K562 (cell line): ENCODE data around the gene OR56A3. TPM values are rescaled to one million over a fixed set of nuclear protein-coding genes. Genes with fewer than 3 reads are reported as not detected.

Experiments
- ATAC-seq: fragments of 200-7000 bp; cut with Tn5 transposase; 3 replicates; pipeline ENCODE4 v1.9.1; 2020; ENCODE audit warnings: moderate library complexity
- BruUV-seq: library from RNA; stranded (reverse); fragments of 400-500 nt; replicated peaks from 2 replicates; lab custom pipeline; 2021; lab: Mats Ljungman, UMichigan
- CTCF ChIA-PET: fragments of 300-600 bp; formaldehyde crosslinking; extraction: SDS; loops from one replicate; lab custom pipeline; 2021; ENCODE audit warnings: low intra/inter-chr PET ratio; lab: Yijun Ruan, JAX
- POLR2A ChIA-PET: fragments of 300-600, 350-650 bp; sonication (Branson Sonifier 250); formaldehyde crosslinking; extraction: SDS; loops from one replicate; lab custom pipeline; 2021; ENCODE audit warnings: antibody characterized with exemption, inconsistent platforms; lab: Yijun Ruan, JAX
- DNase-seq, 4 experiments: peaks; one replicate each; pipeline versions ENCODE4 v3.0.0 to v3.0.0-alpha.2; 2011 to 2018; ENCODE audit warnings: low spot score in 3 of 4, mixed read lengths in 3 of 4; ENCODE audit errors: extremely low read depth in 1 of 4
- FAIRE-seq: peaks from 2 replicates; lab custom pipeline; 2011; peaks lifted over from hg19 to GRCh38; lab: Jason Lieb, UNC
- H2AFZ ChIP-seq: 2 replicates; pipeline ENCODE4 v1.6.0; 2011; ENCODE audit warnings: low read depth, low read length, control low read depth, inconsistent platforms
- H3K27ac ChIP-seq: fragments of 200-600 bp; 3 replicates; pipeline ENCODE4 v1.8.0; 2011; ENCODE audit warnings: low read depth, mild to moderate bottlenecking, control low read depth, inconsistent platforms, low read length, moderate library complexity, mixed read lengths; ENCODE audit errors: extremely low read depth
- H3K27me3 ChIP-seq, 2 experiments: fragments of 300-600 bp in 1 of 2; 2 replicates in 1 of 2; 3 replicates in 1 of 2; pipeline versions ENCODE4 v1.6.0 to v1.8.0; 2011; ENCODE audit warnings: inconsistent platforms in 2 of 2, low read length in 2 of 2, mild to moderate bottlenecking in 1 of 2, mixed read lengths in 1 of 2, moderate library complexity in 1 of 2; ENCODE audit not compliant: control insufficient read depth in 2 of 2, insufficient read depth in 2 of 2
- H3K36me3 ChIP-seq: fragments of 300-600 bp; 3 replicates; pipeline ENCODE4 v1.8.0; 2011; ENCODE audit warnings: mild to moderate bottlenecking, low read length, inconsistent platforms; ENCODE audit not compliant: control insufficient read depth, insufficient read depth
- H3K4me1 ChIP-seq, 2 experiments: fragments of 200-600 bp in 1 of 2; replicated peaks in 1 of 2; 2 replicates in 1 of 2; 3 replicates in 1 of 2; pipeline versions ENCODE4 v1.5.1 to v1.8.0; 2011; ENCODE audit warnings: inconsistent platforms in 2 of 2, low read length in 2 of 2, mild to moderate bottlenecking in 1 of 2, mixed read lengths in 1 of 2, moderate library complexity in 1 of 2; ENCODE audit not compliant: control insufficient read depth in 2 of 2, insufficient read depth in 2 of 2
- H3K4me2 ChIP-seq: 2 replicates; pipeline ENCODE4 v1.6.1; 2011; ENCODE audit warnings: low read length, control low read depth, inconsistent platforms, mixed read lengths; ENCODE audit not compliant: insufficient read depth
- H3K4me3 ChIP-seq: fragments of 200-600 bp; sonication (generic), shearing (Covaris generic); 2 replicates; pipeline ENCODE4 v1.5.1; 2016; ENCODE audit warnings: control low read depth, inconsistent platforms
- H3K79me2 ChIP-seq: fragments of 200-600 bp; 3 replicates; pipeline ENCODE4 v1.8.0; 2011; ENCODE audit warnings: low read length, inconsistent platforms; ENCODE audit not compliant: control insufficient read depth, insufficient read depth
- H3K9ac ChIP-seq, 2 experiments: 2 replicates each; pipeline versions ENCODE4 v1.6.0 to v1.6.1; 2011; ENCODE audit warnings: low read depth in 2 of 2, low read length in 2 of 2, control low read depth in 1 of 2, inconsistent platforms in 1 of 2, mild to moderate bottlenecking in 1 of 2, mixed read lengths in 1 of 2; ENCODE audit not compliant: insufficient read depth in 1 of 2
- H3K9me1 ChIP-seq: one replicate; pipeline ENCODE4 v1.6.0; 2011; ENCODE audit warnings: inconsistent platforms, mild to moderate bottlenecking, low read length, moderate library complexity; ENCODE audit not compliant: control insufficient read depth, insufficient read depth
- H3K9me3 ChIP-seq: replicated peaks from 2 replicates; pipeline ENCODE4 v1.5.1; 2011; ENCODE audit warnings: low read depth, low read length, inconsistent platforms; ENCODE audit not compliant: control insufficient read depth, insufficient read depth
- H4K20me1 ChIP-seq: replicated peaks from 2 replicates; pipeline ENCODE4 v1.6.1; 2011; ENCODE audit warnings: low read length, inconsistent platforms, mixed read lengths; ENCODE audit not compliant: control insufficient read depth, insufficient read depth
- BHLHE40 ChIP-seq: IDR thresholded peaks from 2 replicates; pipeline ENCODE4 v1.6.1; 2011; ENCODE audit warnings: low read length, improper control_type of control experiment
- HMBOX1 ChIP-seq: sonication (generic); IDR thresholded peaks from 2 replicates; pipeline ENCODE4 v1.6.1; 2016
- MGA ChIP-seq: fragments of 450-650 bp; IDR thresholded peaks from 2 replicates; pipeline ENCODE4 v1.6.1; 2016; ENCODE audit warnings: mild to moderate bottlenecking, moderate library complexity
- PHF20 ChIP-seq: fragments of 450-650 bp; IDR thresholded peaks from 2 replicates; pipeline ENCODE4 v1.6.1; 2018; ENCODE audit not compliant: partially characterized antibody
- RBM15 ChIP-seq: fragments of 200-400 bp; formaldehyde crosslinking; IDR thresholded peaks from 2 replicates; pipeline ENCODE4 v1.6.1; 2018; ENCODE audit warnings: mild to moderate bottlenecking, low read length, moderate library complexity; ENCODE audit not compliant: insufficient read depth
- TAF9B ChIP-seq: fragments of 450-650 bp; IDR thresholded peaks from 2 replicates; pipeline ENCODE4 v1.6.1; 2018; ENCODE audit warnings: mild to moderate bottlenecking; ENCODE audit not compliant: partially characterized antibody
- ZNF586 ChIP-seq: fragments of 450-650 bp; formaldehyde crosslinking; conservative IDR thresholded peaks from 2 replicates; pipeline ENCODE4 v1.4.0; 2020; ENCODE audit warnings: mild to moderate bottlenecking, moderate library complexity
- WGBS: fragments of 100-300 bp; shearing (Covaris generic); methylation state at CpG from one replicate; pipeline ENCODE4 v1.1.6; 2016; ENCODE audit warnings: low coverage, mixed read lengths; ENCODE audit not compliant: insufficient coverage; ENCODE audit errors: missing lambda C conversion rate; 5-methylcytosine and 5-hydroxymethylcytosine counted together
- in situ Hi-C: fragments of 300-500 bp; cut with MboI; formaldehyde crosslinking; loops from 4 replicates; pipeline ENCODE4 v1.15.0; 2018; ENCODE audit warnings: inconsistent platforms, mixed read lengths
- intact Hi-C: fragments of 100-400 bp; cut with micrococcal nuclease; formaldehyde crosslinking; loops from 2 replicates; pipeline ENCODE4 v1.14.2; 2022
- polyA plus RNA-seq, 8 experiments: library from polyadenylated mRNA; depleted of rRNA in 4 of 8; stranded (reverse) in 5 of 8; unstranded in 3 of 8; fragments of >200 nt; fragmentation: Nextera tagmentation in 2 of 8; fragmentation: Illumina TruSeq in 1 of 8; extraction: Ambion mirVana in 2 of 8; extraction: Trizol in 1 of 8; gene quantifications; 2 replicates each; pipeline versions ENCODE4 v1.2.1 to v1.2.3, GENCODE V29; 2011 to 2014; ENCODE audit warnings: inconsistent platforms in 1 of 8, missing spikeins in 1 of 8
- total RNA-seq, 7 experiments: library from RNA; depleted of rRNA in 6 of 7; stranded (reverse); fragments of >200 nt in 6 of 7; fragmentation: Illumina TruSeq in 2 of 7; extraction: Trizol in 2 of 7; gene quantifications; 2 replicates each; pipeline versions ENCODE4 v1.2.1 to v1.2.3, GENCODE V29; 2011 to 2021; ENCODE audit warnings: low replicate concordance in 1 of 7
- TF ChIP-seq, protein P1 (sequence below), 2 experiments: fragments of 450-650 bp in 1 of 2; sonication (generic) in 1 of 2; formaldehyde crosslinking in 1 of 2; IDR thresholded peaks in 1 of 2; conservative IDR thresholded peaks in 1 of 2; 2 replicates each; pipeline versions ENCODE4 v1.6.1 to v1.8.1; 2016 to 2023; ENCODE audit warnings: mild to moderate bottlenecking in 2 of 2, moderate library complexity in 2 of 2, inconsistent platforms in 1 of 2, missing genetic modification reagents in 1 of 2

The OR56A3 gene
- total and polyA plus RNA-seq, 9 of the 15 experiments (the other 6 are each of a cell fraction or from before 2014, with no cell fraction given), result not detected

- BruUV-seq, result no TSS peak
- ChIA-PET POLR2A (no interaction called here), CTCF (no interaction called here)
- Histone ChIP-seq H3K4me2 (no peak overlapping the region), H3K36me3 (no peaks in the 10 kb centered on the region), H3K79me2 (no peaks in the 10 kb centered on the region), H3K27me3 (no peaks in the 10 kb centered on the region), H4K20me1 (no peaks in the 10 kb centered on the region), H2AFZ (no peak overlapping the region), H3K9ac (no peak overlapping the region), H3K9me1 (no peaks in the 10 kb centered on the region), H3K4me1 (no peaks in the 10 kb centered on the region), H3K9me3 (0 out of 2 replicates have a peak, but pooled peaks cover 1% of the 10 kb centered on the region), H3K27ac (no peak overlapping the region), H3K4me3 (no peak overlapping the region)
- FAIRE-seq (no peak), DNase-seq (peak in 1 of 4 experiments; percentile 12), ATAC-seq (no peak)
- WGBS, result 0% methylated on average over 2 of the region's 2 CpGs
- intact Hi-C loops, result no loop called here
- in situ Hi-C loops, result no loop called here
- TF ChIP-seq BHLHE40 (no peak), HMBOX1 (no peak), RBM15 (no peak), PHF20 (no peak), TAF9B (no peak), MGA (no peak), ZNF586 (no peak)
- TF ChIP-seq, protein P1, sequence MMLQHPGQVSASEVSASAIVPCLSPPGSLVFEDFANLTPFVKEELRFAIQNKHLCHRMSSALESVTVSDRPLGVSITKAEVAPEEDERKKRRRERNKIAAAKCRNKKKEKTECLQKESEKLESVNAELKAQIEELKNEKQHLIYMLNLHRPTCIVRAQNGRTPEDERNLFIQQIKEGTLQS (IDR thresholded peaks at IDR 0.05), result peak; percentile 27; the same call in 1 of the 2 replicates
- TF ChIP-seq, protein P1 (CRISPR knock-in tag; conservative IDR thresholded peaks at IDR 0.05), result no peak
Observed at GRCh38 chr11:5922749-5923426, 19.2 kb upstream of the OR56A3 start.
